ENCODE measurements around the gene FMN2. TPM values are rescaled to one million over a fixed set of nuclear protein-coding genes. Genes with fewer than 3 reads are reported as not detected.

FMN2 gene
- total RNA-seq, 2 donors from 2014 or later, result 0.26 to 0.33 TPM

DNA sequence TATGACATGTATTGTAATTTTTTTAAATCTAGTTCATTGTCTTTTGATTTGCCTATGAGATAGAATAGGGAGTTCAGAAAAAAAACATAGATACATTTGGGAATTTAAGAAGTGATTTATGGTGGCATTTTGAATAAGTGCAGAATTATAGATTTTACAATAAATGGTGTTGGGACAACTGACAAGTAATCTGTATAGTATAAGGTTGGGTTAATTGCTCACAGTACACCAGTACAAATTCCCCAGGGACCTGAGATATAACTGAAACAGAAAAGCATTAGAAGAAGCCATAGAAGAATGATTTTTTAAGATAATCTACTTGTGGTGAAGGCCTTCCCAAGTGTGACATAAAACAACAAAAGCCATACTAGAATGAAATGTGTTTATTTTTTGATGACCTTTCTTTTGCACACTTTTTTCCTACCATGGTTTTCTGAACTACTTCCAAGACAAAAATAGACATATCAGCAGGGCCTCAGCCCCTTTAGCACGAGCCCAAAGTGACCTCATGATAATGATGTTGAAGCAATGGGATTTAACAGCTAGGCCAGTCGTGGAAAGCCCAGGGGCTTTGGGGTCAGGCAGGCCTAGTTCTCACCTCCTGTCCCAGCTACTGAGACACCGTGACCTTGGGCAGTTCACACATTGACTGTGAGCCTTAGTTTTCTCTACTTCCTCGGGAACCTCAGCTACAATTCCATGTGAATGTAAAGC lies 432.8 kb downstream of the FMN2 start:
- ATAC-seq, result no peak
- no peak for TF ChIP-seq POLR2A (IDR thresholded peaks at IDR 0.05)
- TF ChIP-seq, protein P1, sequence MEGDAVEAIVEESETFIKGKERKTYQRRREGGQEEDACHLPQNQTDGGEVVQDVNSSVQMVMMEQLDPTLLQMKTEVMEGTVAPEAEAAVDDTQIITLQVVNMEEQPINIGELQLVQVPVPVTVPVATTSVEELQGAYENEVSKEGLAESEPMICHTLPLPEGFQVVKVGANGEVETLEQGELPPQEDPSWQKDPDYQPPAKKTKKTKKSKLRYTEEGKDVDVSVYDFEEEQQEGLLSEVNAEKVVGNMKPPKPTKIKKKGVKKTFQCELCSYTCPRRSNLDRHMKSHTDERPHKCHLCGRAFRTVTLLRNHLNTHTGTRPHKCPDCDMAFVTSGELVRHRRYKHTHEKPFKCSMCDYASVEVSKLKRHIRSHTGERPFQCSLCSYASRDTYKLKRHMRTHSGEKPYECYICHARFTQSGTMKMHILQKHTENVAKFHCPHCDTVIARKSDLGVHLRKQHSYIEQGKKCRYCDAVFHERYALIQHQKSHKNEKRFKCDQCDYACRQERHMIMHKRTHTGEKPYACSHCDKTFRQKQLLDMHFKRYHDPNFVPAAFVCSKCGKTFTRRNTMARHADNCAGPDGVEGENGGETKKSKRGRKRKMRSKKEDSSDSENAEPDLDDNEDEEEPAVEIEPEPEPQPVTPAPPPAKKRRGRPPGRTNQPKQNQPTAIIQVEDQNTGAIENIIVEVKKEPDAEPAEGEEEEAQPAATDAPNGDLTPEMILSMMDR (IDR thresholded peaks at IDR 0.05), result no peak
- peaks cover 6% of the 10 kb centered on the region for H3K4me1 ChIP-seq
- H3K27me3 ChIP-seq, result no peaks in the 10 kb centered on the region
- intact Hi-C loops (cut with DNase I), result no loop called here
- WGBS, 2 donors, result 47 to 51% methylated on average over 4 of the region's 4 CpGs
- no peak overlapping the region for H3K27ac ChIP-seq
- H3K9me3 ChIP-seq, result no peaks in the 10 kb centered on the region
- H3K36me3 ChIP-seq (replicated peaks in 1 of 2; ENCODE audit: insufficient read depth in 1 of 2, low read depth in 2 of 2), result no peaks in the 10 kb centered on the region
- no peak for DNase-seq
- no peak overlapping the region for H3K4me3 ChIP-seq

Small RNAs within 50 kb of the gene (small RNA-seq; reads per million reads assigned to genes)
- not detected for gene RF00019

Data from body of pancreas (tissue), 4 donors.